Hematopoietic multipotent progenitor cell treated with erythropoietin and hydrocortisone succinate and interleukin-3 and kit ligand, for 8 days (in vitro differentiated cells): Measurements from ENCODE around the gene LPCAT2.
"Not testable (repeated sequence)": the region's sequence is repeated elsewhere in the genome, so short reads cannot be mapped to it uniquely, and the experiment has no call there.

Experiments used
- DNase-seq: peaks from one replicate; pipeline ENCODE4 v3.0.0-alpha.2; 2015

LPCAT2 gene

DNA sequence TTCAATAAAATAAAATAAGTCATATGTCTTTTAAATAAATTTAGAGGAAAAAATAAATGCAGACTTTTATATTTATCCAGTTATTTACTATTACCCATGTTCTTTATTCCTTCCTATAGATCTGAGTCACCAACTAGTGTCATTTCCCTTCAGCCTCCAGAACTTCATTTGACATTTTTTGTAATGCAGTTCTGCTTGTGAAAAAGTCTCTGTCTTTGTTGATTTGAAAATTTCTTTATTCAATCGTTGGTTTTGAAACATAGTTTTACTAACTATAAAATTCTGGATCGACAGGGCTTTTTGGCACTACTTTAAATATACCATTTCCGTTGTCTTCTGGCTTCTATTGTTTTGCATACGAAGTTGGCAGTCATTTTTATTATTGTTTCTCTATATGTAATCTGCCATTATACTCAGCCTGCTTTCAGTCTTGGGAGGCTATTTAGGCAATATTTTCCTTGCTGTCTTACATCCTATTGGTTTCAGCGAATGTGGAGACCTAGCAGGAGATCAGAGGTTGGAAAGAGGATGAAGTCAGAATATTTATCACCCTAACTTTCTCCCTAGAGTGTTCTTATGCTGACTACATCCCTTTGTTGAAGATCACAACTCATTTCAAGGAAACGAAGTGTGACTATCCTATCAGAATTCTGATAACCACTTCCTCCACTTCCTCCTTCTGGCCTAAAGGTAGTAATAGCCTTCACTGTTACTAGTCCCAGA lies 104.9 kb downstream of the LPCAT2 start:
- no peak for DNase-seq

DNA sequence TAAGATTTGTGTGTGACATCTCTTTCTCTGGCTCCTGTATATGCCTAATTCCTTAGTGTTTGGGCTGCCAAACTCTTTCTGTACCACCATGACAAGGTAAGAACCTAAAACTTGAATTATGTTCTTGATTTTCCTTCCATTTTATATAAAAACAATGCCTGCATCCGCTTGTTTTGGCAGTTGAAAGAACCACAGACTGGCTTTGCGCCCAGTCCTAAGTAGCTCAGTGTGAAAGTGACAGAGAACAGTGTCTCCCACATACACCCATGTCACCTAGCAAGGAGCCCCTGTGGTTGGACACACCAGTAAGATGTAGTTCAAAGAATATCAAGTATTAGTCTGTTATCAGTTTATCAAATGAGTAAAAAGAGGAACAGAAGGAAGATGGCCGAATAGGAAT lies 106.2 kb downstream of the LPCAT2 start:
- no peak for DNase-seq

DNA sequence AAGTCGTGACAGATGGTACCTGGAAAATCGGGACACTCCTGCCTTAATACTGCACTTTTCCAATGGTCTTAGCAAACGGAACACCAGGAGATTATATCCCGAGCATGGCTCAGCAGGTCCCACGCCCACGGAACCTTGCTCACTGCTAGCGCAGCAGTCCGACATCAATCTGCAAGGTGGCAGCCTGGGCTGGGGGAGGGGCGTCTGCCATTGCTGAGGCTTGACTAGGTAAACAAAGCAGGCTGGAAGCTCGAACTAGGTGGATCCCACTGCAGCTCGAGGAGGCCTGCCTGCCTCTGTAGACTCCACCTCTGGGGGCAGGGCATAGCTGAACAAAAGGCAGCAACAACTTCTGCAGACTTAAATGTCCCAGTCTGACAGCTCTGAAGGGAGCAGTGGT lies 106.8 kb downstream of the LPCAT2 start:
- not testable (repeated sequence) for DNase-seq

DNA sequence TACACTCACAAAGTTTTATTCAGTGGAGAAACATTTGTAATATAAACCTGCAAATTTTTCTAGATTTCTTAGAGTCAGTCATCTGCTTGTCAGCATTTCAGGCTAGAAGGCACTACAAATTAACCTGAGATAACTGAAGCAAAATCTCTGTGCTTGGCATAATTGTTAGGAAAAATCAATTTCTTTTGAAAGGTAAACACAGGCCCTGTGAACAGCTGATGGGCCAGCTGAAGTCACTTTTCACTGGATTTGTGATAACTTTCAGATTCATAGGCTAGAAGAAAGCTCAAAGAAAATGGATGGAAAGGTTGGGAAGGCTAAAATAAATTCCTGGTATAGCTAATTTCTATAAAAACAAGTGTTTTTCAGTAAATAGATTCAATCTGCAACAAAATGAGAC lies 112.9 kb downstream of the LPCAT2 start:
- DNase-seq: no peak

DNA sequence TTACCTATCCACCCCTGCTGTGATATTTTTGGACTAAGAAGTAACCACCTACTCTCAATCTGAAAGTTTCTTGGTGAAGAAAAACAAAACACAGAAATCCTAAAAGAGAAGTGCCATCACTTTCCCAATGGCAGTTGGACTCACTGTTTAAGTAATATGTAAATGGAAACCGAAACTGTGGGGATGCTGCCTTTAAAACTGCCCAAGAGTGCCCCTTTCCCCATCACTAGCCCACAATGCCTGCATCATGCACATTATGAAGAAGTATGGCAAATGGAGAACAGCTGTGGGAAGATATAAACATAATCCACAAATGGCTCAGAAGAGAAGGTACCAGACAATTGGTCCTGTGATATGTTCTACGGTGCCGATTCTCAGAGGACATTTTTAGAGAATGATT lies 113.4 kb downstream of the LPCAT2 start:
- DNase-seq: no peak

DNA sequence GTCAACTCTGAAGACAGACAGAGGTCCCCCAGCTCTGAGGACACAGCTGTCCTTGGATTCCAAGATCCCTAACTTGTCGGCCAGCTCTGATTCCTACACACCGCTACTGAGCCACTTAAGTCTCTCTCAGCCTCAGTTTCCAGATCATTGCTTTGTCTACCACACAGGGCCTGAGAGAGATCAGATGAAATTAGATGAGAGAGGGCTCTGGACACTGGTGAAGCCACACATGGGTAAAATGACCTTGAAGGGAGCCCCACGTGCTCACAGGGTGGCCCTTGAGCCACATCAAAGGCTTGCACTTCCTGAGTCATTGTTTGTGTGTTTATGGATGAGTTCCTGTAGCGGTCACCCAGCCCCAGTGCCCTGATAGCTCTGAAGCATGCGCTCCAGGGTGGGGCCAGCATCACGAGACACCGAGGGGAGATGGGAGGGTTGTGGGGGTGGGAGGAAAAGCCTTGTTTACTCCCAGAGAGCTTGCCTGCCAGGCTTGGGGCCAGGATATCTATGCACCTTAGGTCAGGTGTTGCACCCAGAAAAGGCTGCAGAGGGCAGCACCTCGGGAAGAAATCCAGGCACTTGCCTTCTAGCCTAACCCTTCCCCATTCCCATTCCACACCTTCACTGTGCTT lies 114.2 kb downstream of the LPCAT2 start:
- DNase-seq: no peak

DNA sequence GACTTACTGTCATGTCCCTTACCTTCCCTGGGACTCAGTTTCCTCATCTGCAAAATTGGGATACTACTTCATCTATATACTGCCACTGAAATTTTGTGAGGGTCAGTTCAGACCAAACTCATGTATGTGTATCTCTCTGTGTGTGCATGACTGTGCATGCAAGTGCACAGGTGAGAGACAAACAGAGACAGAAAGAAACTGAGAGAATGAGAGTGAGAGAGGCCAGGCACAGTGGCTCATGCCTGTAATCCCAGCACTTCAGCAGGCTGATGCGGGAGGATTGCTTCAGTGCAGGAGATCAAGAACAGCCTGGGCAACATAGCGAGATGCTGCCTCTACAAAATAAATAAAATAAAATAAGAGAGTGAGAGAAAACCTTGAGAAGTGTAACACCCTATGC lies 114.8 kb downstream of the LPCAT2 start:
- DNase-seq: no peak

DNA sequence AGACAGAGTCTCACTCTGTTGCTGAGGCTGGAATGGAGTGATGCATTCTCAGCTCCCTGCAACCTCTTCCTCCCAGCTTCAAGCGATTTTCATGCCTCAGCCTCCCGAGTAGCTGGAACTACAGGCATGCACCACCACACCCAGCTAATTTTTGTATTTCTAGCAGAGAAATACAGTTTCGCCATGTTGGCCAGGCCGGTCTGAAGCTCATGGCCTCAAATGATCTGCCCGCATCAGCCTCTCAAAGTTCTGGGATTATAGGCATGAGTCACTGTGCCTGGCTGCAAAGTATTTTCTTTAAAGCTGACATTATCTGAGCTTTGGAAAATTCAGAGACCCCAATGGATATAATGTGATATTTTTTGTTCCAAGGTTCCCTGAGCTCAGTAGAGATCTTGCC lies 115.8 kb downstream of the LPCAT2 start:
- no peak for DNase-seq

DNA sequence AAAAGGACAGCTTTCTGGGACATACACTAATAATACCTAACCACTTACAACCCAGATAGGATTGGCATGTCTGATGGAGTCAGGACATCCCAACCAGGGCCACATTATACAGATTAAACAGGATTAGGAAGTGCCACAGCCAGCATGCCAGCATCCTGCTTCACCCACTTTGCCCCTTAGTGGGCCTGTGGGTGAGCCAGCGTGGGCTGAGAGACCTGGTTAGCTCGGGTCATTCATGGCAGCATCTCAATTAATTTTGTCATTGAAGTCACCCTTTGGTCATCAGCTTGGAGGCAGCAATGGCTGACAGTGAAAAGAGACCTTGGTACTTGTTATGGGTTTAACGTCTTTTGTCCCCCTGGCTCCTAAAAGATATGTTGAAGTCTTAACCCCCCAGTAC lies 117.0 kb downstream of the LPCAT2 start:
- no peak for DNase-seq

DNA sequence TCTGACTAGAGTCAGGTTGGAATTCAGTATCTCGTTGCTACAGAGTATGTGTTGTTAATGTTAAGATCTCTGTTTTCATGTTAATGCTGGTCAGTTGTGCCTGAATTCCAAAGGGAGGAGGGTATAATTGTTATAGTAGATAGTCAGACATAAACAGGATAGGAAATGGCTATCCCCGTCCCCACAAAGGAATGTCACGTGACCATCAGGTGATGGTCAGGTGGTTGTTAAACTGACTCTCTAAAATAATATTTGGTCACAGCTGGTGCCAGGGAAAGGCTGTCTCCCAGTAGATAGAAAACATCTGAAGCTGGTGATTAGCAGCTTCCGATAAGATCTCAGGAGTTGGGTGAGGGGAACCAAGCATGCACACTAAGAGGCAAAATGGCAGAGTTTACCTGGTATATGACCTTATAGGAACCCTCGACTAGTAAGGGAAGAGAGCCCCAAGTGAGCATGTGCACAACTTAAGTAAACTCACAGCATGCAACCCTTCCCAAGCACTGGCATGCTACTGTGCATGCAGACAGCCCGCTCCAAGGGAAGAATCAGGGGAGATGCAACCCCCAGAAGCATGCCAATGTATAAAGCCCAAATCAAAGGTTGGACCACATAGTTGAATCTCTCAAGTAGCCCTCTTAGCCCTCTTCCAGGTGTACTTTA lies 119.6 kb downstream of the LPCAT2 start:
- DNase-seq: no peak

DNA sequence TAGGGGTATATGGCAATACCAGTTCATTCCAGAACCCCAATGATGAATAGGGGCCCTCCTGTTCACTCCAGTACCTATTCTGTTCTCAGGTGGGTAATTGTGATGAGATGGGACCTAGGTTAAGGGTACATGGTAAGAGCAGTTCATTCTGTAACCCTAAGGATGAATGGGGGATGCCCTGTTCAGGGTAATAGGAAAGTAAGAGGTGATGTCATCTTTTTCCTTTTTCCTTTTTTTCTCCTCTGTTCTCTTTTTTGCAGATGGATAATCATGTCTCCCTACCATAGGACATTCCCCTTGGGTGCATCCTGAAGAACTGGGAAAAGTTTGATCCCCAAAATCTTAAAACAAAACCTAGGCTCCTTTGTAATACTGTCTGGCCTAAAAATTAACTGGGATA lies 121.9 kb downstream of the LPCAT2 start:
- no peak for DNase-seq

DNA sequence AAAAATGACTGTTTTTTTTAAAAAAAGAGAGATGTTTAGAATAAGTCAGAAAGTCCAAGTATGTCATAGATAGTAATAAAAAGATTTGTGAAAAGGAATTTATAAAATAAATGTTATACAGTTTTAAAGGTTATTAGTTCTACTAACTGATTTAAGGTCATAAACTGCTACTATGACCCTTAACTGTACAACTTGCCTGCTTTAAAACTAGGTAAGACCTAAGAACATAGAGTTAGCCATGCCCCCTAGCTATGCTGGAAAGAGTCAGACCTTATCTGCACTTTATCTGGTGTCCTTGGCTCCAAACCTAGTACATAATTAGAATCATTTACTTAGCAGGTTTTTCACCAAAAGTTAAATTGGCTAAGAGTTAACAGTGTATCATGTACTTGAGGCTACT lies 123.4 kb downstream of the LPCAT2 start:
- no peak for DNase-seq

DNA sequence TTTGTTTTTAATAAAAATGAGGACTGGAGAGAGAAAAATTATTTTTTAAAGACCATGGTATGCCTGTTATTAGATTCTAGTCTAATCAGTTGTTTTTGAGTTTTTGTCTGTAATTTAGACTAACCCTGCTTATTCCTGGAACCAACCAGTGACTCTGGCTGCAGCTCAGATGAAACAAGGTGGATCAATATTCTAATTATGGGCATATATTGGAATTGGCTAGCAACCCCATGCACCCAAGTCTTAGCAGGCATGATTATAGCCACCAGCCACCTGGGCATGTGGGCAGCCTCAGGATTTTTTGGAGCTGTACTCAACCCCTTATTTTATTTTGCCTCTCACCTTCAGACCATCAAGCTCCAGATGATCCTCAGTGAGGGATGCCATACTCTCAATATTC lies 125.3 kb downstream of the LPCAT2 start:
- DNase-seq: no peak
